H9 (cell line): ENCODE results near the gene OR9Q1. TPM values are rescaled to one million over a fixed set of nuclear protein-coding genes. Genes with fewer than 3 reads are reported as not detected.
A peak's percentile ranks its signal among the peaks of the same experiment; 100 is the strongest.

Experiments
- DNase-seq: peaks from one replicate; pipeline ENCODE4 v3.0.0-alpha.2; 2017
- H2AFZ ChIP-seq: one replicate; pipeline ENCODE4 v1.6.1; 2013; ENCODE audit warnings: mild to moderate bottlenecking, low read length, control low read depth, moderate library complexity
- H2AK5ac ChIP-seq: 2 replicates; pipeline ENCODE4 v1.6.1; 2013; ENCODE audit warnings: low read length, control low read depth, mixed read lengths; ENCODE audit not compliant: insufficient read length
- H2BK120ac ChIP-seq: one replicate; pipeline ENCODE4 v1.6.1; 2013; ENCODE audit warnings: low read depth, mild to moderate bottlenecking, low read length, control low read depth, inconsistent platforms; ENCODE audit not compliant: poor library complexity, severe bottlenecking
- H2BK12ac ChIP-seq: 2 replicates; pipeline ENCODE4 v1.6.1; 2013; ENCODE audit warnings: low read length, control low read depth, mixed read lengths, low read depth; ENCODE audit not compliant: insufficient read length
- H2BK15ac ChIP-seq: 2 replicates; pipeline ENCODE4 v1.6.1; 2013; ENCODE audit warnings: low read depth, low read length, control low read depth
- H2BK20ac ChIP-seq: one replicate; pipeline ENCODE4 v1.6.1; 2013; ENCODE audit warnings: low read depth, mild to moderate bottlenecking, low read length, control low read depth, inconsistent platforms; ENCODE audit not compliant: poor library complexity, severe bottlenecking
- H2BK5ac ChIP-seq: 2 replicates; pipeline ENCODE4 v1.6.1; 2013; ENCODE audit warnings: low read length, control low read depth, mixed read lengths; ENCODE audit not compliant: insufficient read length
- H3K14ac ChIP-seq: 2 replicates; pipeline ENCODE4 v1.6.1; 2013; ENCODE audit warnings: low read length, control low read depth; ENCODE audit not compliant: insufficient read depth
- H3K18ac ChIP-seq: 2 replicates; pipeline ENCODE4 v1.6.1; 2013; ENCODE audit warnings: low read depth, mild to moderate bottlenecking, mixed read lengths, low read length, control low read depth; ENCODE audit not compliant: insufficient read length
- H3K23ac ChIP-seq: 2 replicates; pipeline ENCODE4 v1.6.1; 2013; ENCODE audit warnings: low read length, control low read depth, mixed read lengths, low read depth; ENCODE audit not compliant: insufficient read length
- H3K23me2 ChIP-seq: 2 replicates; pipeline ENCODE4 v1.6.1; 2013; ENCODE audit warnings: low read depth, mild to moderate bottlenecking, mixed read lengths, low read length, control low read depth; ENCODE audit not compliant: insufficient read length, poor library complexity, severe bottlenecking
- H3K27ac ChIP-seq: 2 replicates; pipeline ENCODE4 v1.5.1; 2013; ENCODE audit warnings: low read length, control low read depth, mixed read lengths, low read depth; ENCODE audit not compliant: insufficient read length
- H3K27me3 ChIP-seq: 2 replicates; pipeline ENCODE4 v1.6.1; 2013; ENCODE audit warnings: low read length, control low read depth, inconsistent platforms; ENCODE audit not compliant: insufficient read depth
- H3K4ac ChIP-seq: 2 replicates; pipeline ENCODE4 v1.6.1; 2013; ENCODE audit warnings: low read depth, mild to moderate bottlenecking, control low read depth, inconsistent platforms, low read length, moderate library complexity
- H3K4me1 ChIP-seq: 2 replicates; pipeline ENCODE4 v1.6.1; 2013; ENCODE audit warnings: low read length, control low read depth, inconsistent platforms; ENCODE audit not compliant: insufficient read depth
- H3K4me2 ChIP-seq: 2 replicates; pipeline ENCODE4 v1.6.1; 2013; ENCODE audit warnings: low read length, control low read depth, mixed read lengths; ENCODE audit not compliant: insufficient read length, insufficient read depth
- H3K56ac ChIP-seq: 2 replicates; pipeline ENCODE4 v1.6.1; 2013; ENCODE audit warnings: low read depth, mild to moderate bottlenecking, mixed read lengths, low read length, control low read depth; ENCODE audit not compliant: insufficient read length
- H3K79me1 ChIP-seq: 2 replicates; pipeline ENCODE4 v1.6.1; 2013; ENCODE audit warnings: low read depth, mild to moderate bottlenecking, moderate library complexity, low read length, control low read depth, inconsistent platforms; ENCODE audit not compliant: insufficient read depth, poor library complexity, severe bottlenecking
- H3K79me2 ChIP-seq: 2 replicates; pipeline ENCODE4 v1.6.1; 2013; ENCODE audit warnings: low read length, control low read depth, inconsistent platforms; ENCODE audit not compliant: insufficient read depth
- H3K9ac ChIP-seq: 2 replicates; pipeline ENCODE4 v1.6.1; 2013; ENCODE audit warnings: low read length, control low read depth, mixed read lengths; ENCODE audit not compliant: insufficient read length; ENCODE audit errors: extremely low read depth
- H3K9me3 ChIP-seq: one replicate; pipeline ENCODE4 v1.6.1; 2013; ENCODE audit warnings: low read depth, low read length, inconsistent platforms; ENCODE audit not compliant: control insufficient read depth
- H3T11ph ChIP-seq: one replicate; pipeline ENCODE4 v1.6.1; 2013; ENCODE audit warnings: mild to moderate bottlenecking, low read length, control low read depth, inconsistent platforms
- H4K20me1 ChIP-seq: one replicate; pipeline ENCODE4 v1.6.1; 2013; ENCODE audit not compliant: control insufficient read depth, insufficient read length, insufficient read depth
- H4K5ac ChIP-seq: 2 replicates; pipeline ENCODE4 v1.6.1; 2013; ENCODE audit warnings: low read depth, mild to moderate bottlenecking, mixed read lengths, low read length, control low read depth; ENCODE audit not compliant: insufficient read length
- H4K8ac ChIP-seq: replicated peaks from 2 replicates; pipeline ENCODE4 v1.6.1; 2013; ENCODE audit warnings: low read length, control low read depth, mixed read lengths, low read depth; ENCODE audit not compliant: insufficient read length
- H4K91ac ChIP-seq: 2 replicates; pipeline ENCODE4 v1.6.1; 2013; ENCODE audit warnings: low read depth, mild to moderate bottlenecking, moderate library complexity, mixed read lengths, low read length, control low read depth; ENCODE audit not compliant: insufficient read length
- H3K27ac Mint-ChIP-seq, 3 experiments: 2 replicates in 2 of 3; 3 replicates in 1 of 3; pipeline ENCODE4 v1.8.0; 2020 to 2021; ENCODE audit warnings: mixed read lengths in 3 of 3, mild to moderate bottlenecking in 1 of 3, moderate library complexity in 1 of 3
- H3K27me3 Mint-ChIP-seq: 2 replicates; pipeline ENCODE4 v1.8.0; 2021; ENCODE audit warnings: low read depth, mild to moderate bottlenecking, moderate library complexity, mixed read lengths
- H3K36me3 Mint-ChIP-seq, 3 experiments: 2 replicates in 2 of 3; 3 replicates in 1 of 3; pipeline ENCODE4 v1.8.0; 2020 to 2021; ENCODE audit warnings: low read depth in 3 of 3, mixed read lengths in 3 of 3; ENCODE audit not compliant: insufficient read depth in 1 of 3
- H3K4me1 Mint-ChIP-seq, 2 experiments: 2 replicates each; pipeline ENCODE4 v1.8.0; 2020; ENCODE audit warnings: mixed read lengths in 2 of 2
- H3K4me3 Mint-ChIP-seq, 2 experiments: 2 replicates in 1 of 2; 3 replicates in 1 of 2; pipeline ENCODE4 v1.8.0; 2020 to 2021; ENCODE audit warnings: mild to moderate bottlenecking in 2 of 2, mixed read lengths in 2 of 2, moderate library complexity in 1 of 2
- H3K9me3 Mint-ChIP-seq, 2 experiments: 2 replicates in 1 of 2; 3 replicates in 1 of 2; pipeline ENCODE4 v1.8.0; 2020; ENCODE audit warnings: mild to moderate bottlenecking in 2 of 2, mixed read lengths in 2 of 2, moderate library complexity in 1 of 2
- CTCF ChIP-seq: fragments of 200-600 bp; sonication (generic); conservative IDR thresholded peaks from 3 replicates; pipeline ENCODE4 v1.8.0; 2021; ENCODE audit warnings: antibody characterized with exemption, mild to moderate bottlenecking
- WGBS: extraction: QIAGEN DNeasy Blood & Tissue Kit; methylation state at CpG from one replicate; pipeline ENCODE4 v1.1.7; 2013; ENCODE audit warnings: missing lambda C conversion rate, low lambda C conversion rate, mixed read lengths; ENCODE audit not compliant: insufficient read length; ENCODE audit errors: extremely low coverage; 5-methylcytosine and 5-hydroxymethylcytosine counted together
- total RNA-seq: library from RNA; stranded (reverse); gene quantifications from 2 replicates; pipeline ENCODE4 v1.2.1, GENCODE V29; 2021

The OR9Q1 gene
- total RNA-seq, 1 experiment from 2014 or later = not detected

GRCh38 chr11:58024601-58025091 lies 965 bp downstream of the OR9Q1 start:
- Mint-ChIP-seq H3K27me3 (no peaks in the 10 kb centered on the region), H3K27ac (peak overlapping the region in 2 of 3 experiments; percentile 9 to 21; a peak in 2 of 7 replicates), H3K36me3 (no peaks in the 10 kb centered on the region), H3K9me3 (no peaks in the 10 kb centered on the region), H3K4me3 (no peak overlapping the region), H3K4me1 (no peaks in the 10 kb centered on the region)
- Histone ChIP-seq H3K9ac (no peak overlapping the region), H3K4me2 (no peak overlapping the region), H3K4ac (no peak overlapping the region), H4K91ac (no peak overlapping the region), H3K23ac (no peak overlapping the region), H2BK20ac (no peak overlapping the region), H4K20me1 (no peaks in the 10 kb centered on the region), H2BK12ac (no peak overlapping the region), H2AK5ac (no peak overlapping the region), H3K9me3 (no peaks in the 10 kb centered on the region), H3K27ac (no peak overlapping the region), H2AFZ (no peak overlapping the region), H3T11ph (no peak overlapping the region), H4K5ac (no peak overlapping the region), H2BK15ac (no peak overlapping the region), H3K79me1 (no peaks in the 10 kb centered on the region), H2BK5ac (no peak overlapping the region), H3K79me2 (no peaks in the 10 kb centered on the region), H2BK120ac (no peak overlapping the region), H4K8ac (no peak overlapping the region), H3K23me2 (no peaks in the 10 kb centered on the region), H3K56ac (no peak overlapping the region), H3K4me1 (no peaks in the 10 kb centered on the region), H3K27me3 (no peaks in the 10 kb centered on the region), H3K14ac (no peak overlapping the region), H3K18ac (no peak overlapping the region)
- TF ChIP-seq CTCF = no peak
- no peak for DNase-seq
- no CpG with 5 or more reads among the region's 8 CpGs for WGBS
